Ureter (tissue), 1 donor: ENCODE results near the gene OSBPL10. TPM values are rescaled to one million over a fixed set of nuclear protein-coding genes. Genes with fewer than 3 reads are reported as not detected.
"Not testable (repeated sequence)": the region's sequence is repeated elsewhere in the genome, so short reads cannot be mapped to it uniquely, and the experiment has no call there.

Source experiments
- DNase-seq: peaks from one replicate; pipeline ENCODE4 v3.0.0-alpha.2; 2020; ENCODE audit warnings: low spot score
- total RNA-seq: library from RNA; stranded (reverse); gene quantifications from one replicate; pipeline ENCODE4 v1.2.4, GENCODE V29; 2023
- donor health status: DM: yes; HTN: yes; CAD: no.

The OSBPL10 gene
- total RNA-seq, 1 donor from 2014 or later, result 36.3 TPM

DNA sequence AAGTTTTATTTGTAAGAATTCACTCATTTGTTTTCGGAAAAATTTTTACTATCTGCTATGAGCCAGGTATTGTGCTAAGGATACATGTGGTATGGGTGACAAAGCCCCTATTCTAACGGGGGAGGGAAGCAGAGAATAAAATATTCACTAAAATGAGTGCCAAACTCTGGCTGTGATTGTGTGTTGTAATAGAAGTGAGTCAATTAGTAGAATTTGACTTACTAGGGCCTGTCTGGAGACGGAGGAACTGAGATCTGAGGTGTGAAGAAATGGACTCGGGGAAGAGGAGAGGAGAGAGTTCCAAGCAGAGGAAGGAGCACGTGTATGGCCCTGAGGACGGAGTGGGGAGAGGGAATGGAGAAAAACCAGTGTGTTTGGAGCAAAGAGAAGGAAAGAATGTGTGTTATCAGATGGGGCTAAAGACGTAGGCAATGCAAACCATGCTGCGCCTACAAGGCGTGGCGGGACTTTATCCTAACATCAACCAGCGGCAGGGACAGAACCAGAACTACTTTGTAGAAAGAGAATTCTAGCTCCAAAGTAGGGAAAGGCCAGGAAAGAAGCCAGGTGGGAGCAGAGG lies 89.1 kb downstream of the OSBPL10 start:
- DNase-seq, result no peak

DNA sequence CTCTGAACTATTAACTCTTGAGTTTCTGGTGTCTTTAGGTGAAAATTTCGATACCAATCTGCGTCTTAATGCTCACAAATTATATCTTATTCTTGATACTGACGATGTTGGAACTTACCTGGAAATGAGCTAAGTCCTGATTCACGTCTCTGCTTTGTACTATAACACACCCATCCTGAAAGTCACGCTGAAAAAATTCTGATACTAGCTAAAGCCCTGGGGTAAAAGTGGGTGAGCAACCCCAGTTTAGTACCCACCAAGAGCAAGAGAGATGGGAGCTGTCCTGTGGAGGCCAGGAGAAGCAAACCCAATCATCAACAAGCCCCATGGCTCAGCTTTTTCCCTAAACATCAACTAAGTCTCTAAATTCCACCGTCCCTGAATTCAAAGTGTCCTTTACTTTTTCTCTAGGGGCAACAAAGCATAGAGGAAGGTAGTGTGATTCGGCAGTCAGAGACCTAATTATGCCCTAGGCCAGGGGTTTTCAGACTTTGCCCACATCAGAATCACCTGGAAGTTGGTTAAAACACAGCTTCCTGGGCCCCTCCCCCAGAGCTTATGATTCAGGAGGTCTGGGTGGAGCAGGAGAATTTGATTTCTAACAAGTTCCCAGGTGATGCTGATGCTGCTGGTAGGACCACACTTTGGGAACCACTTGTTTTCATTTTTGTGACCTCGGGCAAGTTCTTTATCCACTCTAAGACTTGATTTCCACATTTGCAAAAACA lies 90.2 kb downstream of the OSBPL10 start:
- DNase-seq, result no peak

DNA sequence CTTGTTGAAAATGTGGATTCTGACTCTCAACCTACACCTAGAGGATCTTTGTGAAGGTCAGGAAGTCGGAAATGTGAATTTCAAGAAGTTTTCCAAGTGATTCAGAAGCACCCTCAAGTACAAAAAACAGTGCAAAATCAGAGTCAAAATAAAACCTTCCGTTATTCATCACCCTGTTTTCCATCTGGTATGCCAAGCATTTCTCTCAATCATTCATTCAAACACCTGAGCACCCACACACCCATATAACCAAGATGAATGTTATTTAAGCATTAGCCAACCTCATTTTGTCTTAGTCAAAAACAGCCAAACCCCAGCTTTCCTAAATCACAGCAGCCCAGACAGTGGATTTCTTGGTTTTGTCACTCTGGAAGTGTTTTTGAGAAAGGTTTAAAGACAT lies 91.1 kb downstream of the OSBPL10 start:
- no peak for DNase-seq

DNA sequence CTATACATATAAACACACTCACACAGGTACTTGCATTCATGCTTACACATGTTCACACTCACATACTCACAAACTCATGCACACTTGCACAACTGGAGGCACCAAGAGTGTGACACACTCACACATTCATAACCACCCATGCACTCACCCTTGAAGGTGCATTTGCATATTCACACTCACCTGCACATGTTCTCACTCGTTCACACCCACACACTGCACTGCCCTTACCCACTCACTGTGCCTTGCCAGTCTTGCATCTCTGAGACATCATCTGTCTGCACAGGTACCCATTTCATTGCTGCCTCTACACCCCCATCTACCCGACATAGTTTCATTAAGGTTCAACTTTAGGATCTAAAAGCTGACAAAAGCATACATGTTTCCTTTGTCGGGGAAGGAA lies 95.8 kb downstream of the OSBPL10 start:
- DNase-seq, result no peak

DNA sequence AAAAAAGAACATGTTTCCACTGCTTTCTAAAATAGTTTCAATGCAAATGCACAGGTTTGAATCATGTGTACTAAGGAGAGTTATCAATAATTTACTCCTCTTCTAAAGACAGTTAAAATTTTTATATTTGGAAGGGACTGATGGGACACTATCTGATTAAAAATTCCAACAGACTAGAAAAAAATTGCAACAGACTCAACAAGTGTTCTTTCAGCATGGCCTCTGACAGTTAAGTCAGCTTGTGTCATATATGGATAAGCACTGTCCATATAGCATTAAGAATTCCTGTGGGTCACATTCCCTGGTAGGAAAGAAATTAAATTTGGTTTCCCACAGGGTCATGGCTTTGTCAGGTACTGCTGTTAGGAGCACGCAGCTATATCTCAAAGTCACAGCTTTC lies 96.8 kb downstream of the OSBPL10 start:
- no peak for DNase-seq

DNA sequence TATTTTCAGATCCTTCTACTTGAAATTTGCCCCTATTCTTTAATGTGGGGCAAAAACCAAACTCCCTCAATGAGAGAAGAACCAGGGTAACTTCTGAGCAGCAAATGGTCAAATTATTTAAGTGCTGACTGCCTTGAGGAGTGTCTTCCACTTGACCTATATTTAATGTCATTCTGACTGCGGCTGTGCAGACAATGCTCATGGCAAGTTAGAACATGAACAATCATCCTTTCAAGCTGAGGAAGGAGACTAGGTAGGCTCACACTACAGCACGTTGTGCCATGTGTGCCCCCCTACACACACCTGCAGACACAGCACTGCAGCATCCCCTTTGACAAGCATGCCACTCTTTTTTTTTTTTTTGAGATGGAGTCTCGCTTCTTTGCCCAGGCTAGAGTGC lies 98.2 kb downstream of the OSBPL10 start:
- no peak for DNase-seq

DNA sequence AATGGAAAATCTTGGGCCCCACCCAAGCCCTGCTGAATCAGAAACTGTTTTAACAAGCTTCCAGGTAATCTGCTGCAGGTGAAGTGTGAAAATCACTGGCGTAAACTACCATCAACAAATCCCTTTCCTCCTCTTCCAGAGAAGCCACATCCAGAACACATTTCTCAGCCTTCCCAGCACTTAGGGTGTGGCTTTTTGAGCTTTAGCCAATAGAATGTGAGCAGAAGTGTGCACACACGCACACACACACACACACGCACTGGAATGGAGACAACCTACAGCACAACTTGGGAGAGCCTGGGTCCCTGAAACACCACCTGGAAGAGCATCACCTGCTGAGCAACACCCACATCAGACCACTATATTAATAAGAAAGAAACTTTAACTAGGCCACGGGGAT lies 98.6 kb downstream of the OSBPL10 start:
- DNase-seq, result no peak

DNA sequence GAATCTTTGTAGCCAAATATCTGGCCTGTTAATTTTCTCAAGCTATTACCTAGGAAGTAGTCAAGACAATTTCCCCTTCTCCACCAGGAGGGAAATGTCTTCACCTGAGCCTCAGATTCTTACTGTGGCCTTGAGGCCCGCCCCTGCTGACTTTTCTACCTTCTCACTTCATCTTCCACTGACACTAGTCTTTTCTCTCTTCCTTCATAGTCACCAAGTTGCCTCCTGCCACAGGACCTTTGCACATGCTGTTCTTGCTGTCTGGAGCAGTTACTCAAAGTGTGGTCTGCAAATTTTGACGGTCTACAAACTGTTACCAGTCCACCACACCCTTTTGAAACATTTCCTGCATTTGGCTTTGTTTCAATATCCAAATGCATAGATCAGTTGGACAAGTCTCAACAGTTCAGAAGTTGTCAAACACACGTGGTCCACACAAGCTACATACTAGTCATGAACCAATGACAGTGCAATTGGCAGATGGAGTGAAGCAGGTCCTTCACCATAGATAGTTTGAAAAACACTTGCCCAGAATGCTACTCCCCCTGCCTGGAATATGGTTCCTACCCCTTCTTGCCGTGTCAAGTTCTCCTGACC lies 100.5 kb downstream of the OSBPL10 start:
- no peak for DNase-seq

DNA sequence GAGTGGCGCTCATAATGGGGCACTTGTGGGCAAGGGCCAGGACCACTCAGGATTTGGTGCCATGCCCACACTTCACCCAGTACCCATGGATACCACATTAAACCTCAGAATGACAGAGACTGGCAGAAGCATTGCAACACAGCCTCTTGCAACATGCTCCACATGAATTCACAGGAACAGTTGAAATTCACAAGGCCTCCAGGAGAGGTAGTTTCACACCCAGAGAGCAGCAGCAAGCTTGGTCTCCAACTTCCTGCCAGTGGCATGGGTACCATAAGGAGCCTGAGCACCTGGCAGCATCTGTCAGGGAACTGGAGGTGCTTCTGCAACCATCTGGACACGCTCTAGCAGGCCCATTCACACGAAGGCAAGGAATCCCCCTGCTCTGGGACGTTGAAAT lies 101.0 kb downstream of the OSBPL10 start:
- no peak for DNase-seq

DNA sequence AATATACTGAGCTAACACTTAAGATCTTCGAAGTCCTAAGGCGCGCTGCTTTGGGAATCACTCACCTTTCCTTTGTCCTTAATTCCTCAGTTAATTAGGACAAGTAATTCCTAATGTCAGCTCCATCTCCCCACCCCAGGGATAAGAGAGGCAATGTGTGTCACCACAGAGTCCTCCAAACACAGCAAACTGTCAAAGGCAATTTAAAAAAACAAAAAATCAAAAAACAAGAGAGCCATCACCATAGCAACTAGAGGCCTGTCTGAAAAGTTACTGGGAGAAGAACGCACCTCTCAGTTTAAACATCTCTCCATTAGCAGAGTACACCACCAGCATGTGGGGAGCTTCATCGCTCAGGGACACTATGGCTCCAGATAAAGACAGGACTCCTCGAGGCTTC lies 101.7 kb downstream of the OSBPL10 start:
- no peak for DNase-seq

DNA sequence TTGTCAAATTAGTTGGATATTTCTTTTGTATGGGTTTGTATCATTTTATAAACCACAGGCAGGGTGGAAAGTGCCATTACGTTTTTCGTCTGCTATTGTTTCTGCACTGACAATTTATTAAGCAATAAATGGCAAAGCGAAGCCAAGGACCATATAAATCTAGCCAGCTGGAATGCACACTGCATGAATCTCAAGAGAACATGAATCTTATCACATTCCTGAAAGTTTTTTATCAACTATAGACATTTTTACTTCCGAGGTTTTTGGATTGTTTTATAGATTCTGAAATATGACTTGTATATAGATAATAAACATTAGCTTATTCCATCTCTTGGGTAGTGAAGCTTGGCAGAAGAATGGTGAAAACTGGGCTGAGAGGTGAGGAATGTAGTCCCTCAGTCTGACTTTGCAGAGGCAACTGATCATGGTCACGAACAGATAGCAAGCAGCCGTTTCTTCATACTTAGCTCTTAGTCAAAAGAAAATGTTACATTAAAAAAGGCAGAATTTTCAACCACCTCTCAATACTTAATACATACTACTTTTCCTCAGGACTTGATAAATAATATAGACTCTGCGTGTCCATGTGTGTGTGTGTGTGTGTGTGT lies 102.7 kb downstream of the OSBPL10 start:
- no peak for DNase-seq

DNA sequence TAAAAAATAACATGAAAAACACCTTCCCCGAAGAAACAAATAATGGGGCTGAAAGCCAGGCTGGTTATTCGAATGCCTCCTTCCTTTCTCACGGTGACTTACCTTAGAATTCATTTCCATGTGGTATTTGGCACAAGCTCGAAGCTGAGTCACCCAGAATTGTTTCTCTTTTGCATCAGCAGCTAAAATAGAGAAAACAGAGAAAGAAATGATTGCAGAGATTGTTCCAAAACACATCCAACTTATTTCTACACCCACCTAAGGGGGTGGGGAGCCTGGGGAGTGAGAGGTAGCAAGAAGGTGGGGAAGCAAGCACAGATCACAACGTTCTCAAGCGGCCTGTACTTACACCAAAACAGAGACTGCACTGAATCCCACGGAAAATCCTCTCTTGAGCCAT lies 104.7 kb downstream of the OSBPL10 start:
- DNase-seq, result no peak

DNA sequence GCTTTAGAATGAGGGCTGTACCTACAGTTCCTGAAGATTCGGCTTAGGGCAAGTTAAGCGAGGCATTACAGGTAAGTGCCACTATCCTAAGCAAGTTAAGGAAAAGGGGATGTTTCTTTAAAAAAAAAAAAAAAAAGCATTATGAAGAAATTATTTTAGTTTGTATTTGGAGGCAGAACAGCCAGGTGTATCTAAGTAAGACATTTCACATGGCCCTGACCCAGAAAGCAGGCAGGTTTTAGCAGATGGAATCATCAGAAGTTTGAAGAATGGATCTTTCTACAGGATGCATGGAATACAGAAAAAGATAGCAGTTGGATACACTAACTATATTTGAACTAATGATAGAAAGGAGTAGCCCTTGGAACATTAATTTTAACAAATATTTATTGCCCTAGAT lies 105.6 kb downstream of the OSBPL10 start:
- DNase-seq, result no peak

DNA sequence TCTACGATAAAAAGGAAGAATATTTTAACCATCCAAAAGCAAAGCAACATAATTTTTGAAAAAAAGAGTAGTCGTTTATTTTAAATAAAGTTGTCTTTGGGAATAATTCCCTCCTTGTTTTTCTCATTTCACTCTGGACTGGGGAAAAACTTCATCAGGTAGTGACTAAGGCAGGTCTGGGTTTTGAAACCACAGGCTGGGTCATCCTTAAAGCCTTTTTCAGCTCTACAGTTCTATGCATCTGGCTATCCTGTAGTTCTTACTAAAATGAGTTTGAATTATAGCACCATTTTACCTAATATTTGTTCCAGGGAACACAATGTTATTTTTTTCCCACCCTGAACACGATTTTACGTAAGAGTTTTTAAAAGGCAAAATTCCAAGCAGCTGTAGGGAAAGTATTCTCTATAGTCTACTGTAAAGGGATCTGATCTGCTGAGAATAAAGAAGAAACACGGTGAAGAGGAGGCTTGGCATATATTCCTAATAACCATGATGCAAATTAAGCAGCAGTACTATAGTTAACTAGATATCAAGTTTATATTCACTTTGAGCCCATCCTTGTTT lies 107.7 kb downstream of the OSBPL10 start:
- no peak for DNase-seq

DNA sequence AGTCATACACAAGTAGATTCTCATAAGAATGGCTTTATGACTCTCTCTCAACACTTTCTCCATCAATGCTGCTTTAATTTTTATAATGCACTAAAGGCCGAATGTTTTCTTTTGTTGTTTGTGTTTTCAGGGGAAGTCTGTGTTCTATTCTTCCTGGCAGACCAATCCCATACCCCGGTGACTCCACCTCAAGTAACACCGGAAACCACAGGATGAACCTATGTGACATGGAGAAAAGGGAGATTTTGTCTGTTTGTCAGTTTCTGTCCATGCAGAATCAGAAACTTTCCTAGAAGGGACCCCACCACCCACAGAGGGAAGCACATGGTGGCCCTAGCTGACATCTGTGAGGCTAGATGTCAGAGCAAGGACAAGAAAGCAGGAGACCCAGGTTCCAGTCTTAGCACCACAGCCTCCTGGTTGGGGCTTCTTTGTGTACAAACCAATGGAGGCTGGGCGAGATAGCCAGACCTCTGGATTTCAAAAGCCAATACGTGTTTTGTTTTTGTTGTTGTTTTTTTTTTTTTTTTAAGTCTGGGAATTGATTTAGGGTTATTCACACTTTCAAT lies 109.0 kb downstream of the OSBPL10 start:
- DNase-seq, result peak; percentile 22

DNA sequence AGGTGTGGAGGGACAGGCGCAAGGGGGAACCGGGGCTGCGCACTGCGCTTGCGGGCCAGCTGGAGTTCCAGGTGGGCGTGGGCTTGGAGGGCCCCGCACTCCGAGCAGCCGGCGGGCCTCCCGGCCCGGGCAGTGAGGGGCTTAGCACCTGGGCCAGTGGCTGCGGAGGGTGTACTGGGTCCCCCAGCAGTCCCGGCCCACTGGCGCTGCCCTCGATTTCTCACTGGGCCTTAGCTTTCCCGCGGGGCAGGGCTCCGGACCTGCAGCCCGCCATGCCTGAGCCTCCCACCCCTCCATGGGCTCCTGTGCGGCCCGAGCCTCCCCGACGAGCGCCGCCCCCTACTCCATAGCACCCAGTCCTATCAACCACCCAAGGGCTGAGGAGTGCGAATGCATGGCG lies 111.0 kb downstream of the OSBPL10 start:
- not testable (repeated sequence) for DNase-seq

DNA sequence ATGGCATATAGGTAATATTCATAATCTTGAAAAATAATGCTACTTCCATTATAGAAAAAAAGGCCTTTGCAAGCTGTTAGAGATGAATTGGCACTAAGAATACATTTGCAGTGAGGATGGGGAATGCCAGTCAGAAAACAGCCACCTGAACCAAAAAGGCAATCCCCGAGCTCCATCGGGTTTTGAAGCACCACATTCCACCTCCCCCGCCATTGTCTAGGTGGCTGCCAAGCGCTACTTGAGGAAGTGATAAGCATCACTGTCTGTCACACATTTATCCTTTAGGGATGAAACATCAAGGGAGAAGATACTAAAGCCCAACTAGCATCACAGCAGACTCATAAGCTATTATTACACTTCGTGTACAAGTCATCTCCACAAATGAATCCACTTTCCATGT lies 112.8 kb downstream of the OSBPL10 start:
- DNase-seq, result no peak

DNA sequence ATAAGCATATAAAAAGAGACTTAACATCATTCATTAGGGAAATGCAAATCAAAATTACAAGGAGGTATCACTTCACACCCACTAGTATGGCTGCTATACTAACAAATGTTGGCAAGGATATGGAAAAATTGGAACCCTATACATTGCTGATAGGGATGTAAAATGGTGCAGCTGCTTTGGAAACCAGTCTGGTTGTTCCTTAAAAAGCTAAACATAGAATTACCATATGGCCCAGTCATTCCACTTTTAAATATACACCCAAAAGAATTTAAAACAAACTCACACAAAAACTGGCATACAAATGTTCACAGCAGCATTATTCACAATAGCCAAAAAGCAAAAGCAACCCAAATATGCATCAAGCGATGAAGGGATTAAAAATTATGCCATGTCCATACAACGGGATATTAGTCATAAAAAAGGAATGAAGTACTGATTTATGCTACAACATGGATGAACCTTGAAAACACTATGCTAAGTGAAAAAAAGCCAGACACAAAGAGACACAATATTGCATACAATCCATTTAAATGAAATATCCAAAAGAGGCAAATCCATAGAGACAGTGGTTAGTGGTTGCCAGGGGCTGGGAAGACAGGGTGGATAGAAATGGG lies 118.3 kb downstream of the OSBPL10 start:
- no peak for DNase-seq

DNA sequence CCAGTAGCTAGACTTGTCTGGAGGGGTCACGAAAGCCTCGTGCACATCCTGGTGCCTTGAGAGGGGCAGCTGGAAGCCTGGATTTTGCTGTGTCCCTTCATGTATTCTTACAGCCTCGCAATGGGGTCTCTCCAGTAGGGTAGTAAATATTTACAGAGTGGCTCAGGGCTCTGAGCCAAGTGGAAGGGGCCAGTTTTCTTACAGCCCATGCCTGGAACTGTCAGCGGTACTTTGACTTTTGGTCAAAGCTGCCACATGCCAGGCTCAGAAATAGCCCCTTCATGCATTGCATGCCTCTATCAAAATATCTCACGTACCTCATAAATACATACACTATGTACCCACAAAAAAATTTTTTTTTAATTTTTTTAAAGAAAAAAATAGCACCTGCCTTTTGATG lies 119.2 kb downstream of the OSBPL10 start:
- DNase-seq, result no peak

DNA sequence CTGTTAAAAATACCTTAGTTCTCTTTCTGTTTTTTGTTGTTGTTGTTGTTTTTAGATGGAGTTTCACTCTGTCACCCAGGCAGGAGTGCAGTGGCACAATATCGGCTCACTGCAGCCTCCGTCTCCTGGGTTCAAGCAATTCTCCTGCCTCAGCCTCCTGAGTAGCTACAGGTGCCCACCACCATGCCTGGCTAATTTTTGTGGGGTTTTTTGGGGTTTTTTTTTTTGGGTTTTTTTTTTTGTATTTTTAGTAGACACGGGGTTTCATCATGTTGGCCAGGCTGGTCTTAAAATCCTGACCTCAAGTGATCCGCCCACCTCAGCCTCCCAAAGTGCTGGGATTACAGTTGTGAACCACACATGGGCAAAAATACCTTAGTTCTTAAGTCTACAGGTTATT lies 120.4 kb downstream of the OSBPL10 start:
- not testable (repeated sequence) for DNase-seq

DNA sequence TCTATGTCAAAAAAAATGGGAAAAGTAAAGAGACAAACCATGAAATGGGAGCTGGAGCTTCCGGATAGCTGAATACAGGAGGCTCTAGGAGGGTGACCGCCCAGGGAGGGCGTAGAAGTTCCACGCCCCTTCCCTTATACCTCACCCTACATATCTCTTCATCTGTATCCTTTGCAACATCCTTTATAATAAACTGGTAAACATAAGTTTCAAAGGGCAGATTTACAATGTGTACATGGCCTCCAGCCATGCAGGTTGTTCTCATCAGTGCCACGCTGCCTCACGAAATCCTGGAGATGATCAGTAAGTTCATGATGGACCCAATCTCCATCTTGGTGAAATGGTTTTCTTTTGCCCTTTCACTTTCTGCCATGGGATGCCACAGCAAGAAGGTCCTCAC lies 121.8 kb downstream of the OSBPL10 start:
- DNase-seq, result no peak

DNA sequence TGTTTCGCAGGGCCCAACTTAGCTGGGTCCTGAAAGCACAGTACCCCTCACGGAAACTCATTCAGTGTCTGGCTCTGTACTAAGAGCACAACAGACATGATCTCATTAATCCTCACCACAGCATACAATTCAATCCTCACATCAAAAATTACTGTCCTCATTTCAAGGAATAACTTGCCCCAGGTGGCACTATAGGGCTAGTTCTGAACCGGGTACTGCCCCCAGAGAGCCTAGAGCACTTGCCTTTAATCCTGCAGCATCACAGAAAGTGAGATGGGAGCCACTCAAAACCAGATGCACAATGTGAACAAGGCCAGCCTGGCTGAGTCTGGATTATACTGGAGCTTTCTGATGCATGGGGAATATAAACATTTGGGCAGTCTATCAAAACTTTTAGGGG lies 122.6 kb downstream of the OSBPL10 start:
- DNase-seq, result no peak
